GM18873 (cell line): ENCODE data around the gene SPANXD.
"Not testable (repeated sequence)": the region's sequence is repeated elsewhere in the genome, so short reads cannot be mapped to it uniquely, and the experiment has no call there.

ENCODE experiments used
- ATAC-seq: cut with Tn5 transposase; IDR thresholded peaks from one replicate; pipeline ENCODE4 v1.9.1; 2021; ENCODE audit warnings: mild to moderate bottlenecking, moderate library complexity, moderate number of reproducible peaks; ENCODE audit not compliant: unreplicated experiment, low FRiP score

SPANXD gene, protein sequence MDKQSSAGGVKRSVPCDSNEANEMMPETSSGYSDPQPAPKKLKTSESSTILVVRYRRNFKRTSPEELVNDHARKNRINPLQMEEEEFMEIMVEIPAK

DNA sequence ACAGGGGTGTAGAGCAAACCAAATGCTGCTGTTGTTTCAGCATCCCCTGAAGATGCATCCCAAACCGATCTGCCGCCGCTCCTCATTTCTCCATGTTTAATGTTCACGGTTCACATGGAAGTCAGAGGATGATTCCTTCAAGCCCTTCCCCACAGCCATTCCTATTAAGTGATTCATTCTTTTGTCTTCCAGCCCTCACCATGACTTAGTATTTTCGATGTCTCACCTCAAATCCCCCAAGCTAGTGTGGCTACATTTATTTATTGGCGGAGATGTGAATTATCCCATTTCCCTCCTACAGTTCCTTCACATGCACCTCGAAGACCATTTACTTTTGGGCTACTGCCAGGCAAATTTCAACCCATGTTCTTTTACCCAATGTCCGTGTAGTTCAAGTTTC, at the start of gene SPANXD:
TSS of gene SPANXD (minus strand) at position 101 of the 400 bp plus-strand sequence. CDS start 334 bp downstream, outside the sequence.
- ATAC-seq, result not testable (repeated sequence)

DNA sequence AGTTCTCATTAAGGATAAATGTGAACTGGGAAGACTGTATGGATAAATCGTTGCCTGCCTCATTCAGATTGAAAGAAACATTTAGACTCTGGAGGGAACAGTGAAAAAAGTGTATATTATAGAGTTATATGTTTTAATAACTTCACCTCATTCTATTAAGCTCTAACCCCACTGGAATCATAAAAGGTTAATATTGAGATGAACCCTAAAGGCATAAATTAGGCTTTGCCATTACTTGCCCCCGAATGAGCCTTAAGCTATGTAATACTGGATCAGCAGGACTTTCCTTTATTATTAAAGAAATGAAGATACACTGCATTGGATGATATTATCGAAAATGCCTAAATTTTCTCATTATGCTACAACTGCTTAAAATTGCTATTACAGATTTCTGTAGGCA, 44.1 kb upstream of the SPANXD start:
- ATAC-seq, result no peak

DNA sequence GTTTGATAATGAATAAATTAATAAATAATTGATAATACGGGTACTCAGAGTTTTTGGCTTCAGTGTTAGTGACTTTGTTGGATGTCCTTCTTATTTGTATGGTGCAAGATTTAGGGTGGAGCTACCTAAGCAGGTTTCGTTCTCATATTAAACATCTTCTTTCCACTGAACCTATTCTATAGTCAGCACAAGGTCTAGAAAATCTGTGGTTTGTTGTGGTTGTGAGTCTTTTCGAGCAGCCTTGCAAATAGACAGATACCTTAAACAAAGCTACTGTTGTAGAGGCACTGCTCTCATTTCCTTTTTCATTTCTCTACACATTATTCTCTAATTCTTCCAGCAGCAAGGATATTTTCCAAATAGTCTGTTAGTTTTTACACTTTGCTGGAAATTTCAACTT, 38.1 kb upstream of the SPANXD start:
- no peak for ATAC-seq

DNA sequence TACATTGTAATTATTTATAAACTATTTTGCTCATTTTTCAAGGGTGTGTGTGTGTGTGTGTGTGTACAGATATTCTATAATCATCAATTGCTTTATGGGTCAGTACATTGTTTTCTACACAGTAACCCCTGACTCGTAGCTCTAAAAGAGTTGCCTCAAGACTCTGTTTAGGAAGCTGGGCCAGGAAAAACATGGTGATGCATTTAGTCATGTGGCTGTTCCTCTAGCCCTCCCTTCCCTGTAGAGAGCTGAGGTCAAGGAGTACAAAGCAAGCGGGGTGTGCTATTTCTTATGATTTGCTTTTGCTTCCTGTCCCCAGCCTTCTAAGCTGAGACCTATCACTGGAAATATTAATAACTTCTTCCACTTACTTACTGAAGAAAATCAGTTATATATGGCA, 34.8 kb upstream of the SPANXD start:
- no peak for ATAC-seq

DNA sequence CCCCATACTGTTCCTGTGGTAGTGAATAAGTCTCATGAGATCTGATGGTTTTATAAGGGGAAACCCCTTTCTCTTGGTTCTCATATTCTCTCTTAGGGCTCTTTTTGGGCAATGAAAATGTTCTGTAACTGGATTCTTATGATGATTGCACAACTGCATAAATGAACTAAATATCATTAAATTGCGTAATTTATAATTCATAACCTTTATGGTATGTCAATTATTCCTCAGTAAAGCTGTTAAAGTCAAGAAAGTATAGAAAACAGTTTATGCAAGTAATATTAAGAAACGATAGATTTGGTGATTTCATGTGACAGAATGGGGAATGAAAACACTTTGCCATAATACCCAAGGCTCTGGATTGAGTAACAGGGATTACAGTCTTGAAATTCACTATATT, 33.5 kb upstream of the SPANXD start:
- ATAC-seq, result no peak

DNA sequence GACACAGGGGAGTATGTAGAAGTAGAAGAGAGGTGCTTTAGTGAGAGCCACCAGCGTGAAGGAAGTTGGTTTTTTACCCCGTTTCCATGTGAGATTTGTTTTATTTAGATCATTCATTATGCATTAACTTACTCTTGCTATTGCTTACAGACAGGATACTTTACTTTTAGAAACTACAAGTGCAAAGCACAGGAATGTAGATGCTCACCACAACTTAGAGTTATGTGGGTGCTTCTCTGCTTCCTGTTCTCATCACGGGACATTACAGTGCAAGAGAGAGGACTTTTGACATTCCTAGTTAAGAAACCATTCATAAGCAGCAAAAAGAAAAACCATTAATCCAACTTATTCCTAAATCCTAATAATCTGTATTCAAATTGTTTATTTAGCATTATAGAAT, 25.6 kb upstream of the SPANXD start:
- no peak for ATAC-seq

DNA sequence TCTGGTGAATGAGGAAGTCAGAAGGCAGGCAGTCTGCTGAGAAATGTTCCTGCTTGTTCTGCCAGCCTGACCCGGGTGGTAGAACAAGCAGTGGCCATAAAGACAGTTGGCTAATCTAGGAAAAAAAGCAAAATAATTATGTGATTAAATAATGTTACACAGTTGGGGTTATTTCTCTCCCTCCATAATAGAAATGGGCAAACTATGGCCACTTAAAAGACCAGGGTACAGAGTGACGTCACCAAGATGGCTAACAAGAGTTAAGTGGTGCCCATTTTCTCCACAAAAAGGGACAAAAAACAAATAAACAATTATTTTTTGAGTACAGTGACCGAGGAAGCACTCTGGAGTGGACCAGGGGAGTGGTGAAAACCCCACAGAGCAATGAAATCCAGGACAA, 16.1 kb upstream of the SPANXD start:
- no peak for ATAC-seq

DNA sequence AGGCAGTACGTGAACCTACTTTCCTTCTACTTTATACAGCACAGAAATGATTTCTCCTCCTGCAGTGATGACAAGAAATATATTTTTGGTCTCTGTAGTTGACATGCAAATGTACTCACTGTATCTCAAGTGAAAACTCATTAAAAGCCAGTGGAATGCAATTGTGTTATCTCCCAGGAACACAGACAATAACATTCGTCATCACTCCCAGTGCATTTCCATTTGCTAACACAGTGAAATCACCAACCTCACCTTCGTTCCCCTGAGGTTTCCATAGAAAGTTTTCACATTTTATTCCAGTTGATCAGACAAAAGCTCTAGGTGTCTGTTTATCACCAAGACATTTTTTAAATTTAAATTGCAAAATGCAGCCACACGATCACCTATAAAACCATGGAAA, 2.5 kb upstream of the SPANXD start:
- no peak for ATAC-seq

DNA sequence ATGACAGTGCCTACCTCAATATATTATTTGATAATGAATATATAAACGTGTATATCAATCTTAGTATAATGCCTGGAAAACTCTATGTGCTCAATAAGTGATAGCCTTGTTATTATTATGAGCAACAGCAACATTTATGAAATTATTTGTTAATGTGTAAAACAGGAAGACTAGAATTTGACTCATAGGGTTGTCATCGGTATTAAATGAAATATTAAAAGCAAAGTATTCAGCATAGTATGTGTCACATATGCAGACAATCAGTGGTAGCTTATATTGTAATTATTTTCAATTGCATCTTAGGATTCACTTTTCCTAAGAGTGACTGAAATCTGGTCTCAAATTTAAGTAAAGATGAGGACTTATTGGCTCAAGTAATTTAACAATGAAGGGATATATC, 24.6 kb downstream of the SPANXD start:
- no peak for ATAC-seq

DNA sequence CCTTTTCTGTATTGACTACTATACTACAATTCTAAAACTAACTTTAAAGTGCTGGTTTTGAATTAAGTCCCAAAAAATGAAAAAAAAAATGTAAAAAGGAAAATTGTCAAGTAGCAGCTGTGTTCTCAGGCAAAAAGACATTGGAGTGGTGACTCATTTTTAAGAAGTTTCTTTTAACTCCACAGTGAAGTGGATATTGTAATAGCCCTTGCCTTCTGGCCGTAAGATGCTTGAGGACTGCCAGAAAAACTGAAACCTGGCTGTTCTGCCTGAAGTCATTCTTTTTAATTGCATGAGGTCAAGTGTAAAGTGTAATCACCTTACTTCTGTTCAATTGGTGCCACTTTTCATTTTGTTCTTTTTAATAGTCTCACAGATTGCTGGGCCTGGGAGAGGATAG, 28.9 kb downstream of the SPANXD start:
- no peak for ATAC-seq

DNA sequence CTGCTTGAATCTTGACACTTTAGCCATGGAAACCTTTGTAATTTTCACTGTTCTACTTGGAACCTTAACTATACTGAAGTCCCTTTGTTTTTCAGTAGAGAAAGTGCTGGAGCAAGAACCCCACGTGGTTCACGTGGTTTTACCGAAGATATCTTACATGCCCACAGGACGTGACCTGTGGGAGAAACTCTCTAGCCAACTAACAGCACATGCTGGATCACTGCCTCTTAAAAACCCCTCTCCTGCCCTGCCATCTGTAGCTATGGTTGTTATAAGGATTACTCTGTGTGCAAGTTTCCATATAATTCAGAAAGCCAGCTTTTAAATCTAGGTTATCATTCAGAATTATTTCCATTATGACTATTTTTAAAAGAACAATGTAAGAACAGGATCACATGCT, 30.2 kb downstream of the SPANXD start:
- no peak for ATAC-seq

DNA sequence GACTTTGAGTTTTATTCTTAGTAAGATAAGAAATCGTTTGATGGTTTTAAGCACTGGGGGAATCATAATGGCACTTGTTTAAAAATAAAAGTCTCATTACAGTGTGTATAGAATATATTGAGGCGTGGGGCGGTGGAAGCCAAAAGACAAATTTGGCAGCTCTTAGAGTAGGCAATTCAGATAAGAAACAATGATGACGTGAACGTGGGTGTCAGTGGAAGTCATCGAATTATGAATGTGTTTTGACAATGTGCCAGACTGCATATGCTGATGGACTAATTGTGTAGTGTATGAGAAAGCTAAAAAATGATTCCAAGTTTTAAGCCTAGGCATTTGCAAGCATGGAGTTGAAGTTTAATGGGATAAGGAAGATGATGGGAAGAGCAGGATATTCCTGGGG, 35.8 kb downstream of the SPANXD start:
- ATAC-seq, result no peak

DNA sequence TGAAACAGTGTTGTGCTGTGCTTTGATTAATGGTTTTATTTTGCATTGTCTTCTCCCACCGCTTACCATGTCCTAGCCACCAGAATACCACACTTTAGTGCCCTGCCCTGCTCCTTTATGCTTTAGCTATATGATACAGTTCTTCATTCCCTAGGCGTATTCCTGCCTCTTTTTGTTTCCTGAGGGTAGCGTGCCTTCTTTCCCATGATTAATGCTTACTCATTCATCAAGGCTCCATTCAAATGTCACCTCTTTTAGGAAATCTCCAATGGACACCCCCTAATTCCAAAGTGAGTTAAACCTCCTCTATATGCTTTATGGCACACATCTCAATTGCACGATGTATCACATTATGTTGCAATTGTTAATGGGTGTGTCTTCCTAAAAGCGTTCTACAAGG, 46.3 kb downstream of the SPANXD start:
- ATAC-seq, result no peak
